ENCODE results near the gene CCSER2. TPM values are rescaled to one million over a fixed set of nuclear protein-coding genes. Genes with fewer than 3 reads are reported as not detected.

The CCSER2 gene
- total RNA-seq, 1 experiment from 2014 or later: 28.9 TPM

GRCh38 chr10:84368828-84369227 lies 40.4 kb downstream of the CCSER2 start:
- ATAC-seq (no peak), DNase-seq (ENCODE audit: low read depth, low spot score) (no peak)
- Histone ChIP-seq H3K9me2 (ENCODE audit: insufficient read depth) (no peaks in the 10 kb centered on the region), H3K79me2 (ENCODE audit: insufficient read depth, low read length) (peaks cover 6% of the 10 kb centered on the region), H4K20me1 (ENCODE audit: insufficient read depth) (no peaks in the 10 kb centered on the region), H3K9me3 (ENCODE audit: control insufficient read depth in 1 of 2, insufficient read depth in 1 of 2, low read depth in 1 of 2, low read length in 2 of 2) (no peaks in the 10 kb centered on the region), H3K4me1 (ENCODE audit: control insufficient read depth in 1 of 2, insufficient read depth in 2 of 2, low read length in 2 of 2) (no peaks in the 10 kb centered on the region), H2AFZ (ENCODE audit: low read depth, low read length, poor library complexity, severe bottlenecking) (no peak overlapping the region), H3K4me2 (ENCODE audit: low read length) (no peak overlapping the region), H3K36me3 (ENCODE audit: control insufficient read depth in 1 of 2, insufficient read depth in 2 of 2, low read length in 2 of 2) (peaks cover 0 to under 1% of the 10 kb centered on the region in 2 experiments; a peak in 1 of 4 replicates), H3K27ac (ENCODE audit: low read depth, low read length) (no peak overlapping the region), H3K9ac (ENCODE audit: low read length) (no peak overlapping the region), H3K27me3 (ENCODE audit: insufficient read depth, low read length) (no peaks in the 10 kb centered on the region), H3K4me3 (replicated peaks in 1 of 2; ENCODE audit: low read depth in 1 of 2, low read length in 2 of 2) (no peak overlapping the region)
- ChIA-PET CTCF (no interaction called here), RAD21 (ENCODE audit: low non-redundant PET in 1 of 2, low total read pairs in 2 of 2, uncharacterized antibody in 2 of 2, unreplicated experiment in 2 of 2) (no interaction called here), POLR2A (no interaction called here)
- BruUV-seq (replicated peaks): no TSS peak
- intact Hi-C loops (cut with micrococcal nuclease): no loop called here
- TF ChIP-seq ZFX (IDR thresholded peaks at IDR 0.05) (no peak), EZH2phosphoT487 (IDR thresholded peaks at IDR 0.05; ENCODE audit: borderline replicate concordance) (no peak), POLR2A (IDR thresholded peaks at IDR 0.05; ENCODE audit: borderline replicate concordance, extremely low read depth, insufficient read depth, insufficient read length) (no peak), EGR1 (IDR thresholded peaks at IDR 0.05; ENCODE audit: low read depth) (no peak), SP1 (IDR thresholded peaks at IDR 0.05; ENCODE audit: low read depth) (no peak), POLR2AphosphoS5 (IDR thresholded peaks at IDR 0.05; ENCODE audit: low read depth, low read length) (no peak), EZH2 (IDR thresholded peaks at IDR 0.05) (no peak), ELF1 (IDR thresholded peaks at IDR 0.05; ENCODE audit: borderline replicate concordance, low read depth) (no peak), CBX3 (IDR thresholded peaks at IDR 0.05; ENCODE audit: low read depth) (no peak), SRF (IDR thresholded peaks at IDR 0.05; ENCODE audit: low read depth) (no peak), JUND (IDR thresholded peaks at IDR 0.05) (no peak), FOSL1 (IDR thresholded peaks at IDR 0.05; ENCODE audit: low read depth) (no peak), TCF7L2 (IDR thresholded peaks at IDR 0.05; ENCODE audit: borderline replicate concordance, extremely low read depth, insufficient read depth, insufficient read length) (no peak), CEBPB (IDR thresholded peaks at IDR 0.05; ENCODE audit: low read depth) (no peak), SIN3A (IDR thresholded peaks at IDR 0.05; ENCODE audit: low read depth) (no peak)

GRCh38 chr10:84370283-84370682 lies 41.9 kb downstream of the CCSER2 start:
- RAD21 ChIA-PET (ENCODE audit: low non-redundant PET in 1 of 2, low total read pairs in 2 of 2, uncharacterized antibody in 2 of 2, unreplicated experiment in 2 of 2): no interaction called here
- Histone ChIP-seq H3K9me3 (ENCODE audit: control insufficient read depth in 1 of 2, insufficient read depth in 1 of 2, low read depth in 1 of 2, low read length in 2 of 2) (no peaks in the 10 kb centered on the region), H3K36me3 (ENCODE audit: control insufficient read depth in 1 of 2, insufficient read depth in 2 of 2, low read length in 2 of 2) (peaks cover 0 to 3% of the 10 kb centered on the region in 2 experiments; a peak in 1 of 4 replicates), H3K4me1 (ENCODE audit: control insufficient read depth in 1 of 2, insufficient read depth in 2 of 2, low read length in 2 of 2) (no peaks in the 10 kb centered on the region), H3K79me2 (ENCODE audit: insufficient read depth, low read length) (peaks cover 6% of the 10 kb centered on the region), H4K20me1 (ENCODE audit: insufficient read depth) (no peaks in the 10 kb centered on the region), H3K4me2 (ENCODE audit: low read length) (no peak overlapping the region), H3K4me3 (replicated peaks in 1 of 2; ENCODE audit: low read depth in 1 of 2, low read length in 2 of 2) (no peak overlapping the region), H2AFZ (ENCODE audit: low read depth, low read length, poor library complexity, severe bottlenecking) (no peak overlapping the region), H3K9me2 (ENCODE audit: insufficient read depth) (no peaks in the 10 kb centered on the region), H3K27ac (ENCODE audit: low read depth, low read length) (no peak overlapping the region), H3K27me3 (ENCODE audit: insufficient read depth, low read length) (no peaks in the 10 kb centered on the region), H3K9ac (ENCODE audit: low read length) (no peak overlapping the region)
- intact Hi-C loops (cut with micrococcal nuclease): loop anchor here (10.0 kb wide), 2 partner anchors 345 to 375 kb away; no protein-coding TSS in a partner anchor
- ATAC-seq (no peak), DNase-seq (ENCODE audit: low read depth, low spot score) (no peak)
- POLR2A ChIA-PET: no interaction called here
- TF ChIP-seq EGR1 (IDR thresholded peaks at IDR 0.05; ENCODE audit: low read depth) (no peak), ZFX (IDR thresholded peaks at IDR 0.05) (no peak), CBX3 (IDR thresholded peaks at IDR 0.05; ENCODE audit: low read depth) (no peak), EZH2phosphoT487 (IDR thresholded peaks at IDR 0.05; ENCODE audit: borderline replicate concordance) (no peak), ZNF274 (IDR thresholded peaks at IDR 0.05; ENCODE audit: low read depth, low read length) (no peak), CEBPB (IDR thresholded peaks at IDR 0.05; ENCODE audit: low read depth) (no peak)
- no TSS peak for BruUV-seq (replicated peaks)
- CTCF ChIA-PET: interaction anchor here (1.2 kb wide), 1 partner anchor 167 kb away, joined by 4 read pairs; no protein-coding TSS in a partner anchor
